Measurements from ENCODE around the gene SIGLEC7.
A peak's percentile ranks its signal among the peaks of the same experiment; 100 is the strongest.

SIGLEC7 gene

DNA sequence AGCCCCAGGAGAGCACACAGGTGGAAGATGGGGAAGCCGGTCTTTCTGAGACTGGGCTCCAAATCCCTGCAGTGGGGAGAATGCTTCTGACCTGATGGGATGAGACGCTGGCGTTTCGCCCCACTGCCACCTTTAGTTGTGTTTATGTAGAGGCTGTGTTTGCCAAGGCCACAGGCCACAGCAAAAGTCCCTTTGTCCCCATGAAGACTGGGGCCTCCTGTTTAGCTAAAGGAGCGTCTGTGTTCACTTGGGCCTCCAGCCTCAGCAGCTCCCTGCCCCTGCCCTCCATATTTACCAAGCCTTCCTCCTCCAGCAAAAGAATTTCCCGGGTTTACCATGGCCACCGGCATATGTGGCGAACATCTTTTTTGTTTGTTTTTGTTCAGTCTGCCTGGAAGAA, 49.0 kb upstream of the SIGLEC7 start (continued):
- no peak for TF ChIP-seq ZNF174 (tag by site-specific recombination; IDR thresholded peaks at IDR 0.05)
- no peak for TF ChIP-seq ZNF629 (tag by site-specific recombination; IDR thresholded peaks at IDR 0.05)

DNA sequence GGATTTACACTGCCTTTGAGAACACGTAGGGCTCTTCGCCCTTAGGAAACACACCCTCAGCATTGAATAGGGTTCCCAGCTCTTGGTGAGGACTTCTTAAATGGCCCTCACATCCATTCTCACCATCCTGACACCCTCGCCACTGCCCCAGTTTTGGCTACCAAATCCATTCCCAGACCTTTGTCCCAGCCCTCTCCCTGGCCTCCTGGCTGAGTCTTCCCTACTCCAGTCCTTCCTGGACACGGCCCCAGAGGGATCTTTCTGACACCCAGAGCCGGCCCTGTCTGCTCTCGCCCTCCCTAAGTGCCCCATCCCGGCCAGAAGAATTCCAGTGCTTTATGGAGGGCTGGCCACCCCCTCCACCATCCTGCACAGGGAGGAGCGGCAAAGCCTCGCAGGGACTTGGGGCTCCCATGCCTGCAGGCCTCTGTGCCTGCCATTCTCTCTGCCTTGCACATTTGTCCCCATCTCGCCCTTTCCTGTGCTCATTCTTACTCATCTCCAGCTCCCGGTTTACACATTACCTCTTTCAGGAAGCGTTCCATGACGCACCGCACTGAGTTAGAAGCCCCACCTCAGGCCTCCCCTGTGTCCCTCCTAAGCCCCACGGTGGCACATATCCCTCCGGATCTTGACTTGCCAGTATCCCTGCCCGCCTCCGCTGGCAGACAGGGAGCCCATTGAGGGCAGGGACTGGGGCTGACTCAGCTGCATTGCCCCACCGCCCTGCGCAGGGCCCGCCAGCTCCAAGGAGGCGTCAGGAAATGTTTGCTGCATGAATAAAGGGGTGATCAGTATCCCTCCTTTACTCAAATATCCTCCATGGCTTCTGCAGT, 48.4 kb upstream of the SIGLEC7 start:
- Histone ChIP-seq H3K36me3 (ENCODE audit: control insufficient read depth in 2 of 2, insufficient read depth in 1 of 2, low read length in 2 of 2) (peaks cover 0 to 6% of the 10 kb centered on the region in 2 experiments; a peak in 2 of 3 replicates), H3K27ac (ENCODE audit: extremely low read depth, low read depth, low read length) (no peak overlapping the region), H3K9me3 (ENCODE audit: control insufficient read depth, insufficient read depth, low read depth, low read length) (no peaks in the 10 kb centered on the region), H3K4me3 (ENCODE audit: low read depth, low read length) (no peak overlapping the region), H3K4me1 (ENCODE audit: control insufficient read depth, insufficient read depth, low read length) (peaks cover 15% of the 10 kb centered on the region)
- CTCF ChIA-PET: interaction anchor here (0.5 to 7.0 kb wide), 31 partner anchors 7 to 737 kb away, joined by 3 to 177 read pairs (median 3); partner anchors contain the start of genes KLK10 and KLK7
- POLR2A ChIA-PET: interaction anchor here (0.9 kb wide), 1 partner anchor 76 kb away, joined by 4 read pairs; no protein-coding TSS in a partner anchor
- TF ChIP-seq, protein P1, sequence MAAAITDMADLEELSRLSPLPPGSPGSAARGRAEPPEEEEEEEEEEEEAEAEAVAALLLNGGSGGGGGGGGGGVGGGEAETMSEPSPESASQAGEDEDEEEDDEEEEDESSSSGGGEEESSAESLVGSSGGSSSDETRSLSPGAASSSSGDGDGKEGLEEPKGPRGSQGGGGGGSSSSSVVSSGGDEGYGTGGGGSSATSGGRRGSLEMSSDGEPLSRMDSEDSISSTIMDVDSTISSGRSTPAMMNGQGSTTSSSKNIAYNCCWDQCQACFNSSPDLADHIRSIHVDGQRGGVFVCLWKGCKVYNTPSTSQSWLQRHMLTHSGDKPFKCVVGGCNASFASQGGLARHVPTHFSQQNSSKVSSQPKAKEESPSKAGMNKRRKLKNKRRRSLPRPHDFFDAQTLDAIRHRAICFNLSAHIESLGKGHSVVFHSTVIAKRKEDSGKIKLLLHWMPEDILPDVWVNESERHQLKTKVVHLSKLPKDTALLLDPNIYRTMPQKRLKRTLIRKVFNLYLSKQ (tag by site-specific recombination; IDR thresholded peaks at IDR 0.05; ENCODE audit: borderline replicate concordance): no peak
- TF ChIP-seq ZNF324 (tag by site-specific recombination; IDR thresholded peaks at IDR 0.05) (no peak), EGR2 (tag by site-specific recombination; IDR thresholded peaks at IDR 0.05; ENCODE audit: low read depth) (no peak)
- TF ChIP-seq, protein P2, sequence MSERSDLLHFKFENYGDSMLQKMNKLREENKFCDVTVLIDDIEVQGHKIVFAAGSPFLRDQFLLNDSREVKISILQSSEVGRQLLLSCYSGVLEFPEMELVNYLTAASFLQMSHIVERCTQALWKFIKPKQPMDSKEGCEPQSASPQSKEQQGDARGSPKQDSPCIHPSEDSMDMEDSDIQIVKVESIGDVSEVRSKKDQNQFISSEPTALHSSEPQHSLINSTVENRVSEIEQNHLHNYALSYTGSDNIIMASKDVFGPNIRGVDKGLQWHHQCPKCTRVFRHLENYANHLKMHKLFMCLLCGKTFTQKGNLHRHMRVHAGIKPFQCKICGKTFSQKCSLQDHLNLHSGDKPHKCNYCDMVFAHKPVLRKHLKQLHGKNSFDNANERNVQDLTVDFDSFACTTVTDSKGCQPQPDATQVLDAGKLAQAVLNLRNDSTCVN (tag by site-specific recombination; optimal IDR thresholded peaks at IDR 0.05): no peak

DNA sequence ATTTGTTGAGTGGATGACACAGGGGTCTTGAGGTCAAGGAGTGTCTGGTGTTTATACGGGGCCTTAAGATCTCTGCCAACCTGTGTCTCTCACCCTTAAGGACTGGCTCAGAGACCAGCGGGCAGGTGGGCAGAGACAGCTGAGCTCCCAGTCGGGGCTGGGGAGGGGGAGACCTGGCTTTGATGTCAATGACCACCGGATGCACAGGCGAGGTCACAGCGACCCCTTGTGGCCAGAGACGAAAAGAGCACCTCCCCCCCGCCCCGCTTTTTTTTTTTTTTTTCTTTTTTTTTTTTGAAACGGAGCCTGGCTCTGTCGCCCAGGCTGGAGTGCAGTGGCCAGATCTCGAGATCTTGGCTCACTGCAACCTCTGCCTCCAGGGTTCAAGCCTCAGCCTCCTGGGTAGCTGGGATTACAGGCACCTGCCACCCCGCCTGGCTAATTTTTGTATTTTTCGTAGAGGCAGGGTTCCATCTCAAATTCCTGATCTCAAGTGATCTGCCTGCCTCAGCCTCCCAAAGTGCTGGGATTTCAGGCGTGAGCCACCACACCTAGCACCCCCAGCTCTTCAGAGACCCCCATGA, 47.3 kb upstream of the SIGLEC7 start:
- Histone ChIP-seq H3K4me1 (ENCODE audit: control insufficient read depth, insufficient read depth, low read length) (peaks cover 15% of the 10 kb centered on the region), H3K4me3 (ENCODE audit: low read depth, low read length) (no peak overlapping the region), H3K27ac (ENCODE audit: extremely low read depth, low read depth, low read length) (no peak overlapping the region), H3K36me3 (ENCODE audit: control insufficient read depth in 2 of 2, insufficient read depth in 1 of 2, low read length in 2 of 2) (peaks cover 0 to 15% of the 10 kb centered on the region in 2 experiments; a peak in 2 of 3 replicates), H3K9me3 (ENCODE audit: control insufficient read depth, insufficient read depth, low read depth, low read length) (no peaks in the 10 kb centered on the region)
- ChIA-PET CTCF (interaction anchor here (0.5 to 7.0 kb wide), 40 partner anchors 8 to 556 kb away, joined by 3 to 177 read pairs (median 4); partner anchors contain the start of genes CTU1 and KLK10), POLR2A (interaction anchor here (0.7 to 0.9 kb wide), 2 partner anchors 52 to 77 kb away, joined by 4 to 7 read pairs; no protein-coding TSS in a partner anchor)
- TF ChIP-seq, protein P3, sequence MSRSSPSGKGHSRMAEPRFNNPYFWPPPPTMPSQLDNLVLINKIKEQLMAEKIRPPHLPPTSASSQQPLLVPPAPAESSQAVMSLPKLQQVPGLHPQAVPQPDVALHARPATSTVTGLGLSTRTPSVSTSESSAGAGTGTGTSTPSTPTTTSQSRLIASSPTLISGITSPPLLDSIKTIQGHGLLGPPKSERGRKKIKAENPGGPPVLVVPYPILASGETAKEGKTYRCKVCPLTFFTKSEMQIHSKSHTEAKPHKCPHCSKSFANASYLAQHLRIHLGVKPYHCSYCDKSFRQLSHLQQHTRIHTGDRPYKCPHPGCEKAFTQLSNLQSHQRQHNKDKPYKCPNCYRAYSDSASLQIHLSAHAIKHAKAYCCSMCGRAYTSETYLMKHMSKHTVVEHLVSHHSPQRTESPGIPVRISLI (tag by site-specific recombination; IDR thresholded peaks at IDR 0.05): peak; percentile 95
- TF ChIP-seq ZNF654 (tag by site-specific recombination; IDR thresholded peaks at IDR 0.05; ENCODE audit: low read depth): peak; percentile 85
- TF ChIP-seq KLF8 (tag by site-specific recombination; IDR thresholded peaks at IDR 0.05): 0 out of 2 replicates have a peak, but pooled peaks have one; percentile 25
- TF ChIP-seq BCL11B (tag by site-specific recombination; IDR thresholded peaks at IDR 0.05; ENCODE audit: low read depth): peak; percentile 54; the same call in 1 of the 2 replicates
- TF ChIP-seq ZNF335 (tag by site-specific recombination; conservative IDR thresholded peaks at IDR 0.05): no peak
- TF ChIP-seq, protein P4, sequence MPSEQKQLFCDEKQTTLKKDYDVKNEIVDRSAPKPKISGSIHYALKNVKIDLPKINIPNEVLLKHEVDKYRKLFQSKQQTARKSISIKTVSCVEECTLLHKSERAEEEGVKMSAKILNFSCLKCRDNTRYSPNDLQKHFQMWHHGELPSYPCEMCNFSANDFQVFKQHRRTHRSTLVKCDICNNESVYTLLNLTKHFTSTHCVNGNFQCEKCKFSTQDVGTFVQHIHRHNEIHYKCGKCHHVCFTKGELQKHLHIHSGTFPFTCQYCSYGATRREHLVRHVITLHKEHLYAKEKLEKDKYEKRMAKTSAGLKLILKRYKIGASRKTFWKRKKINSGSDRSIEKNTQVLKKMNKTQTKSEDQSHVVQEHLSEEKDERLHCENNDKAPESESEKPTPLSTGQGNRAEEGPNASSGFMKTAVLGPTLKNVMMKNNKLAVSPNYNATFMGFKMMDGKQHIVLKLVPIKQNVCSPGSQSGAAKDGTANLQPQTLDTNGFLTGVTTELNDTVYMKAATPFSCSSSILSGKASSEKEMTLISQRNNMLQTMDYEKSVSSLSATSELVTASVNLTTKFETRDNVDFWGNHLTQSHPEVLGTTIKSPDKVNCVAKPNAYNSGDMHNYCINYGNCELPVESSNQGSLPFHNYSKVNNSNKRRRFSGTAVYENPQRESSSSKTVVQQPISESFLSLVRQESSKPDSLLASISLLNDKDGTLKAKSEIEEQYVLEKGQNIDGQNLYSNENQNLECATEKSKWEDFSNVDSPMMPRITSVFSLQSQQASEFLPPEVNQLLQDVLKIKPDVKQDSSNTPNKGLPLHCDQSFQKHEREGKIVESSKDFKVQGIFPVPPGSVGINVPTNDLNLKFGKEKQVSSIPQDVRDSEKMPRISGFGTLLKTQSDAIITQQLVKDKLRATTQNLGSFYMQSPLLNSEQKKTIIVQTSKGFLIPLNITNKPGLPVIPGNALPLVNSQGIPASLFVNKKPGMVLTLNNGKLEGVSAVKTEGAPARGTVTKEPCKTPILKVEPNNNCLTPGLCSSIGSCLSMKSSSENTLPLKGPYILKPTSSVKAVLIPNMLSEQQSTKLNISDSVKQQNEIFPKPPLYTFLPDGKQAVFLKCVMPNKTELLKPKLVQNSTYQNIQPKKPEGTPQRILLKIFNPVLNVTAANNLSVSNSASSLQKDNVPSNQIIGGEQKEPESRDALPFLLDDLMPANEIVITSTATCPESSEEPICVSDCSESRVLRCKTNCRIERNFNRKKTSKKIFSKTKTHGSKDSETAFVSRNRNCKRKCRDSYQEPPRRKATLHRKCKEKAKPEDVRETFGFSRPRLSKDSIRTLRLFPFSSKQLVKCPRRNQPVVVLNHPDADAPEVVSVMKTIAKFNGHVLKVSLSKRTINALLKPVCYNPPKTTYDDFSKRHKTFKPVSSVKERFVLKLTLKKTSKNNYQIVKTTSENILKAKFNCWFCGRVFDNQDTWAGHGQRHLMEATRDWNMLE (tag by site-specific recombination; conservative IDR thresholded peaks at IDR 0.05; ENCODE audit: low read depth): no peak
- TF ChIP-seq, protein P5, sequence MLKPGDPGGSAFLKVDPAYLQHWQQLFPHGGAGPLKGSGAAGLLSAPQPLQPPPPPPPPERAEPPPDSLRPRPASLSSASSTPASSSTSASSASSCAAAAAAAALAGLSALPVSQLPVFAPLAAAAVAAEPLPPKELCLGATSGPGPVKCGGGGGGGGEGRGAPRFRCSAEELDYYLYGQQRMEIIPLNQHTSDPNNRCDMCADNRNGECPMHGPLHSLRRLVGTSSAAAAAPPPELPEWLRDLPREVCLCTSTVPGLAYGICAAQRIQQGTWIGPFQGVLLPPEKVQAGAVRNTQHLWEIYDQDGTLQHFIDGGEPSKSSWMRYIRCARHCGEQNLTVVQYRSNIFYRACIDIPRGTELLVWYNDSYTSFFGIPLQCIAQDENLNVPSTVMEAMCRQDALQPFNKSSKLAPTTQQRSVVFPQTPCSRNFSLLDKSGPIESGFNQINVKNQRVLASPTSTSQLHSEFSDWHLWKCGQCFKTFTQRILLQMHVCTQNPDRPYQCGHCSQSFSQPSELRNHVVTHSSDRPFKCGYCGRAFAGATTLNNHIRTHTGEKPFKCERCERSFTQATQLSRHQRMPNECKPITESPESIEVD (tag by site-specific recombination; IDR thresholded peaks at IDR 0.05): no peak
- TF ChIP-seq GLIS1 (tag by site-specific recombination; IDR thresholded peaks at IDR 0.05): peak; percentile 51; the same call in 1 of the 2 replicates
- TF ChIP-seq ZNF623 (tag by site-specific recombination; IDR thresholded peaks at IDR 0.05): no peak
- TF ChIP-seq YY1 (tag by site-specific recombination; IDR thresholded peaks at IDR 0.05): no peak
- TF ChIP-seq, protein P6, sequence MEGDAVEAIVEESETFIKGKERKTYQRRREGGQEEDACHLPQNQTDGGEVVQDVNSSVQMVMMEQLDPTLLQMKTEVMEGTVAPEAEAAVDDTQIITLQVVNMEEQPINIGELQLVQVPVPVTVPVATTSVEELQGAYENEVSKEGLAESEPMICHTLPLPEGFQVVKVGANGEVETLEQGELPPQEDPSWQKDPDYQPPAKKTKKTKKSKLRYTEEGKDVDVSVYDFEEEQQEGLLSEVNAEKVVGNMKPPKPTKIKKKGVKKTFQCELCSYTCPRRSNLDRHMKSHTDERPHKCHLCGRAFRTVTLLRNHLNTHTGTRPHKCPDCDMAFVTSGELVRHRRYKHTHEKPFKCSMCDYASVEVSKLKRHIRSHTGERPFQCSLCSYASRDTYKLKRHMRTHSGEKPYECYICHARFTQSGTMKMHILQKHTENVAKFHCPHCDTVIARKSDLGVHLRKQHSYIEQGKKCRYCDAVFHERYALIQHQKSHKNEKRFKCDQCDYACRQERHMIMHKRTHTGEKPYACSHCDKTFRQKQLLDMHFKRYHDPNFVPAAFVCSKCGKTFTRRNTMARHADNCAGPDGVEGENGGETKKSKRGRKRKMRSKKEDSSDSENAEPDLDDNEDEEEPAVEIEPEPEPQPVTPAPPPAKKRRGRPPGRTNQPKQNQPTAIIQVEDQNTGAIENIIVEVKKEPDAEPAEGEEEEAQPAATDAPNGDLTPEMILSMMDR (tag by site-specific recombination; IDR thresholded peaks at IDR 0.05): peak; percentile 74

Data from HEK293 (cell line).